Sigmoid colon (tissue), 7 donors: ENCODE data around the gene SLAMF6. TPM values are rescaled to one million over a fixed set of nuclear protein-coding genes. Genes with fewer than 3 reads are reported as not detected.

ENCODE experiments used
- DNase-seq: peaks from one replicate; pipeline ENCODE4 v3.0.0-alpha.2; 2019
- H3K27ac ChIP-seq, 4 donors: fragments of 200-600 bp; sonication (generic); one replicate each; pipeline ENCODE4 v1.5.1; 2016 to 2019; ENCODE audit warnings: mild to moderate bottlenecking in 1 of 4
- H3K27me3 ChIP-seq, 3 donors: fragments of 200-600 bp; sonication (generic); one replicate each; pipeline ENCODE4 v1.5.1; 2019; ENCODE audit warnings: mild to moderate bottlenecking in 1 of 3
- H3K36me3 ChIP-seq, 4 donors: fragments of 200-600 bp; sonication (generic); one replicate each; pipeline ENCODE4 v1.5.1; 2016 to 2019
- H3K4me1 ChIP-seq, 4 donors: fragments of 200-600 bp; sonication (generic); one replicate each; pipeline ENCODE4 v1.5.1; 2017 to 2019
- H3K4me3 ChIP-seq, 4 donors: fragments of 200-600 bp; sonication (generic); one replicate each; pipeline ENCODE4 v1.5.1; 2017 to 2019; ENCODE audit warnings: mild to moderate bottlenecking in 2 of 4, moderate library complexity in 1 of 4
- H3K9me3 ChIP-seq, 4 donors: fragments of 200-600 bp in 3 of 4; sonication (generic) in 3 of 4; one replicate each; pipeline versions ENCODE4 v1.5.1 to v1.6.1; 2013 to 2019
- CTCF ChIP-seq, 4 experiments: fragments of 450-650 bp in 3 of 4; fragments of 200-600 bp in 1 of 4; IDR thresholded peaks; one replicate each; pipeline ENCODE4 v1.5.1; 2016 to 2019; ENCODE audit warnings: antibody characterized with exemption in 4 of 4, mild to moderate bottlenecking in 3 of 4, moderate library complexity in 2 of 4
- EP300 ChIP-seq, 4 donors: sonication (generic); formaldehyde crosslinking; IDR thresholded peaks; one replicate each; pipeline ENCODE4 v1.6.1; 2017; ENCODE audit warnings: antibody characterized with exemption in 4 of 4
- POLR2A ChIP-seq, 2 donors: fragments of 450-650 bp; IDR thresholded peaks; one replicate each; pipeline ENCODE4 v1.6.1; 2016; ENCODE audit warnings: antibody characterized with exemption in 2 of 2, mild to moderate bottlenecking in 2 of 2, moderate library complexity in 2 of 2
- POLR2AphosphoS5 ChIP-seq, 4 donors: sonication (generic); formaldehyde crosslinking; IDR thresholded peaks; one replicate each; pipeline ENCODE4 v1.6.1; 2017; ENCODE audit warnings: antibody characterized with exemption in 4 of 4
- WGBS, 2 donors: extraction: QIAGEN DNeasy Blood & Tissue Kit; methylation state at CpG; one replicate each; pipeline ENCODE4 v1.1.7; 2013; 5-methylcytosine and 5-hydroxymethylcytosine counted together
- intact Hi-C: fragments of 100-400 bp; cut with DNase I; formaldehyde crosslinking; loops from one replicate; pipeline ENCODE4 v1.15.1; 2023
- polyA plus RNA-seq, 3 donors: library from polyadenylated mRNA; stranded (reverse); fragments of 200-250 nt; gene quantifications; one replicate each; pipeline ENCODE4 v1.2.3, GENCODE V29; 2013
- total RNA-seq, 4 donors: library from RNA; depleted of rRNA; stranded (reverse); fragments of >200 nt; gene quantifications; one replicate each; pipeline ENCODE4 v1.1.0, GENCODE V29; 2016
- donor health status: healthy with polysubstance abuse.
- donor health status: Bipolar disorder and iron deficiency.
- donor health status: healthy.

Gene SLAMF6
- total and polyA plus RNA-seq, 7 donors = 0.41 to 15.2 (median 1.1) TPM; not detected in 1

DNA sequence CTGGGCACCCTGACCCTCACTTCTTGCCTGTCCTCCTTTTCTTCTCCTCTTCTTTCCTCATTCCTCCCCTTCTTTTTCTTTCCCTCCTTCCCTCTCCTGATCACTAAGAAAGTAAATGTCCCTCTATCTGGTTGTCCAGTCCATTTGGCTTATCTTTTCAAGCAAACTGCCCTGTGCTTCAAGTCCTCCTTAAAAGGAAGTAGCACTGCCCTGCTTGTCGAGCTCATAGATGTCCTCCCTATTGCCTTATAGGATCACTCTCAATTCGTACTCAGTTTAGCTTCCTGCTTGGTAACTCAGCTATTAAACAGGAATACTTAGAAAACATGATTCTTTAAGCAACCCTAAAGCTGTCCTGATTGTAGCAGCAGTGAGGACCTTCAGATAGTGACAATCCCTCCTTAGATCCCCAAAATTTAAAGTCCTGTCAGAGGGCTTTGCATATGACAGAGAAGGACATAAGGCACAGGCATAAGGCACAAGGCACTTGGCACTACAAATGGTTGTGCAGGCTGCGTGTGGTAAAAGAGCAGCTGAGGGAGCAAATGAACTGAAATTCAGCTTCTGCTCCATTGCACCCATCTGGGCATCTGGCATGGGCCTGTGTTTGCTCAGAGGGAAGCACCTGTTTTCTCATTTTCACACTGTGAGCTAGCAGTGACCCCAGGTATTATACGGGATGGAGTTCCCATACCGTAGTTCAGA, 26.1 kb upstream of the SLAMF6 start:
- H3K27me3 ChIP-seq = no peaks in the 10 kb centered on the region
- no peaks in the 10 kb centered on the region for H3K36me3 ChIP-seq
- DNase-seq = no peak
- no peaks in the 10 kb centered on the region for H3K4me1 ChIP-seq
- TF ChIP-seq EP300 (IDR thresholded peaks at IDR 0.05) = no peak
- TF ChIP-seq CTCF (IDR thresholded peaks at IDR 0.05) = no peak
- no peak for TF ChIP-seq POLR2A (IDR thresholded peaks at IDR 0.05)
- TF ChIP-seq POLR2AphosphoS5 (IDR thresholded peaks at IDR 0.05) = no peak
- no peak overlapping the region for H3K27ac ChIP-seq
- no peak overlapping the region for H3K4me3 ChIP-seq
- H3K9me3 ChIP-seq = no peaks in the 10 kb centered on the region
- intact Hi-C loops = no loop called here
- WGBS, 2 donors = 61% methylated on average over 5 of the region's 5 CpGs

DNA sequence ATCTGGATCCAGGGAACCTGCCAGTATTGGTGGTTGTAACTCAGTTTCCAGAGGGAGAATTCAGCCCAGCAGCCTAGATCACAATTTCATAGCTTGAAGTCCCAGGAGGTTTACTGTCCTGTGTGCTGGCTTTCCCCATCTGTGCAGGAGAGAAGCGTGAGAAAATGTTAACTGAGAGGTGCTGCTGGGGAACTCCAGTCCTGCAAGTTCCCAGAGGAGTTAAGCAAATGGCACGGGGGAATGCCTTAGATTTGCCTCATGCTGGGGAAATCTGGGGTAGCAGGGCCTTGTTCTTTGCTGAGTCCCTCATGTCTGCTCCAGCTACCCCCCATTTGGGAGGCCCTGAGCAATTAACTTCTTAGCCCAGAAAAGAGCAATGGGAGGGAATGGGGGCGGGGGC, 25.1 kb upstream of the SLAMF6 start:
- Histone ChIP-seq H3K36me3 (no peaks in the 10 kb centered on the region), H3K27me3 (no peaks in the 10 kb centered on the region), H3K4me3 (no peak overlapping the region), H3K9me3 (no peaks in the 10 kb centered on the region), H3K4me1 (no peaks in the 10 kb centered on the region), H3K27ac (no peak overlapping the region)
- WGBS, 2 donors = 76 to 92% methylated on average over 3 of the region's 3 CpGs
- DNase-seq = no peak
- TF ChIP-seq EP300 (IDR thresholded peaks at IDR 0.05) = no peak
- TF ChIP-seq POLR2A (IDR thresholded peaks at IDR 0.05) = no peak
- TF ChIP-seq POLR2AphosphoS5 (IDR thresholded peaks at IDR 0.05) = no peak
- TF ChIP-seq CTCF (IDR thresholded peaks at IDR 0.05) = no peak
- intact Hi-C loops = no loop called here

GRCh38 chr1:160547422-160547821, 24.4 kb upstream of the SLAMF6 start:
- WGBS, 2 donors = 71 to 82% methylated on average over 4 of the region's 4 CpGs
- intact Hi-C loops = no loop called here

DNA sequence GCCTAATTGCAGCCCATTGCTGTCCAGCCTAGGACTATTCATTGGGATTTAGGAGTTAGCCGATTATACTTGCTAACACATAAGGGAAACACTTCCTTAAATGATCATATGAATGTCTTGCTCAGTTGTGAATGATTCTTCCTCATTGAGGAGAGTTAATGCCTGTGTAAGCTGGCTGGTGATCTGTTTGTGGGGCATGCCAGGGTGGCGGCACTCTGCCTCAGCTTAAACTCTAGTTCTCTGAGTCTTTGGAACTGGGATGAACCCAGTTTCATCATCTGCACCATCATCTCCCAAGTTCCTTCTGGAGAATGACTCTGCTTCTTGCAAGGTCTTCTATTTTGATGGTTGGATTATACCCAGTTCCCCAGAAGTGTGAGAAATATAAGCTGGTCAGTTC, 23.9 kb upstream of the SLAMF6 start:
- intact Hi-C loops = no loop called here
- no peaks in the 10 kb centered on the region for H3K36me3 ChIP-seq
- TF ChIP-seq POLR2AphosphoS5 (IDR thresholded peaks at IDR 0.05) (no peak), CTCF (IDR thresholded peaks at IDR 0.05) (no peak), EP300 (IDR thresholded peaks at IDR 0.05) (no peak), POLR2A (IDR thresholded peaks at IDR 0.05) (no peak)
- DNase-seq = no peak
- H3K9me3 ChIP-seq = no peaks in the 10 kb centered on the region
- no peak overlapping the region for H3K27ac ChIP-seq
- 77 to 92% methylated on average over 2 of the region's 2 CpGs for WGBS, 2 donors
- no peaks in the 10 kb centered on the region for H3K4me1 ChIP-seq
- no peak overlapping the region for H3K4me3 ChIP-seq
- H3K27me3 ChIP-seq = no peaks in the 10 kb centered on the region

More at GRCh38 chr1:160547422-160547821, 24.4 kb upstream of the SLAMF6 start:
- no peak for DNase-seq
- H3K27me3 ChIP-seq = no peaks in the 10 kb centered on the region
- H3K9me3 ChIP-seq = no peaks in the 10 kb centered on the region
- H3K36me3 ChIP-seq = no peaks in the 10 kb centered on the region
- no peaks in the 10 kb centered on the region for H3K4me1 ChIP-seq
- no peak for TF ChIP-seq CTCF (IDR thresholded peaks at IDR 0.05)
- no peak for TF ChIP-seq EP300 (IDR thresholded peaks at IDR 0.05)
- TF ChIP-seq POLR2AphosphoS5 (IDR thresholded peaks at IDR 0.05) = no peak
- TF ChIP-seq POLR2A (IDR thresholded peaks at IDR 0.05) = no peak
- no peak overlapping the region for H3K4me3 ChIP-seq
- H3K27ac ChIP-seq = no peak overlapping the region

GRCh38 chr1:160544647-160545046, 21.6 kb upstream of the SLAMF6 start:
- WGBS, 2 donors = 96 to 100% methylated on average over 1 of the region's 1 CpG
- TF ChIP-seq CTCF (IDR thresholded peaks at IDR 0.05) (no peak), POLR2A (IDR thresholded peaks at IDR 0.05) (no peak), EP300 (IDR thresholded peaks at IDR 0.05) (no peak), POLR2AphosphoS5 (IDR thresholded peaks at IDR 0.05) (no peak)
- no peak overlapping the region for H3K27ac ChIP-seq

More at GRCh38 chr1:160544647-160545046, 21.6 kb upstream of the SLAMF6 start:
- Histone ChIP-seq H3K4me1 (no peaks in the 10 kb centered on the region), H3K27me3 (no peaks in the 10 kb centered on the region), H3K9me3 (no peaks in the 10 kb centered on the region), H3K4me3 (no peak overlapping the region), H3K36me3 (no peaks in the 10 kb centered on the region)
- intact Hi-C loops = no loop called here
- no peak for DNase-seq
